GM21381 (cell line): ENCODE results near the gene SRGAP3.
A peak's percentile ranks its signal among the peaks of the same experiment; 100 is the strongest.

Experiments
- ATAC-seq: cut with Tn5 transposase; IDR thresholded peaks from one replicate; pipeline ENCODE4 v1.9.1; 2021; ENCODE audit warnings: mild to moderate bottlenecking, moderate library complexity; ENCODE audit not compliant: unreplicated experiment

SRGAP3 gene

DNA sequence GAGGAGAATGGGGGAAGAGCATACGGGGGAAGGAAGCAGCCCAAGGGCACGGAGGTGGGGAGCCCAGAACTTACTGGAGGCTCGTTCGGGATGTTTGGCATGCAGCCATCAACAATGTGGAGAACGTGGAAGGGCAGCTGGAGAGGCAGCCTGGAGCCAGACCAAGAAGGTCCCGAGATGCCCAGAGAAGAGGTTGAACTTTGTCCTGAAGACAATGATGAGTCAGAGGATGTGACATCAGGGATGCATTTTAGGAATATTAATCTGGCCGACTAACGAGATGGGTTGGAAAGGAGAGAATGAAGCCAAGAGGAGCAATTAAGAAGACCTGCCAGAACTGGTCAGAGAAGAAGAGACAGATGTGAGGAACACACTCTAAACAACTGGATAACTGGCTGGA is 98.2 kb downstream of the SRGAP3 start:
- ATAC-seq, result no peak

DNA sequence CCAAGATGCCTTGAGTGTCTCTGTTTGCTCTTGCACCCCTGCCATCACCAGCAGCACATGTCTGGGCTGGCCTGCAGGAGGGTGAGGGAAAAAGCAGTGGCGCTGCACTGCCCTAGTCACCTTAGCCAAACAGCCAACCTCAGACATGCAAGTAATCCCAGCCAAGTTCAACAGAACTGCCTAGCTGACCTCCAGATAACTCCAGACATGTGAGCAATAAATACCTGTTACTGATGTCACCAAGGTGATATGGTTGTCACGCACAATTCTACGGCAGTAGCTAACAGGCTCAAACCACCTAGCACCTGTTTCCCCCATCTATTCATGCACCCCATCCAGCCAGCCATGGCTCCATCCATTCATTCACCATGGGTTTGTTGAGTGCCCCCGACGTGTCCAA is 99.9 kb downstream of the SRGAP3 start:
- no peak for ATAC-seq

DNA sequence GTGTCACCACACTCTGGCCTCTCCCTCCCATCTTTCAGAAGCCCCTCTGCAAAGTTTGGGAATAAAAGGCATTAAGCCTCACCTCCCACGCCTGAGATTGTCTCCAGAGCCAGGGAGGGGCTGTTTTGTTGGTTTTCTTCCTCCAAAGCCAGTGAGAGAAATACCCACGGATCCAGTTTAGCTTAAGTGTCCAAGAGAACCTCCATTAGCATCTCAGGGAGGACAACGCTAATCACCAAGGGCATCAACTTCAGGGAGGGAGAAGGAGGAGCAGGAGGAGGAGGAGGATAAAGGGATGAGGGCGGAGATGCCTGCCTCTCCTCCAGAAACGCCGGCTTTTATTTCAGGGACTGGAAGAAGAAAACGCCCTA is 101.6 kb downstream of the SRGAP3 start:
- no peak for ATAC-seq

DNA sequence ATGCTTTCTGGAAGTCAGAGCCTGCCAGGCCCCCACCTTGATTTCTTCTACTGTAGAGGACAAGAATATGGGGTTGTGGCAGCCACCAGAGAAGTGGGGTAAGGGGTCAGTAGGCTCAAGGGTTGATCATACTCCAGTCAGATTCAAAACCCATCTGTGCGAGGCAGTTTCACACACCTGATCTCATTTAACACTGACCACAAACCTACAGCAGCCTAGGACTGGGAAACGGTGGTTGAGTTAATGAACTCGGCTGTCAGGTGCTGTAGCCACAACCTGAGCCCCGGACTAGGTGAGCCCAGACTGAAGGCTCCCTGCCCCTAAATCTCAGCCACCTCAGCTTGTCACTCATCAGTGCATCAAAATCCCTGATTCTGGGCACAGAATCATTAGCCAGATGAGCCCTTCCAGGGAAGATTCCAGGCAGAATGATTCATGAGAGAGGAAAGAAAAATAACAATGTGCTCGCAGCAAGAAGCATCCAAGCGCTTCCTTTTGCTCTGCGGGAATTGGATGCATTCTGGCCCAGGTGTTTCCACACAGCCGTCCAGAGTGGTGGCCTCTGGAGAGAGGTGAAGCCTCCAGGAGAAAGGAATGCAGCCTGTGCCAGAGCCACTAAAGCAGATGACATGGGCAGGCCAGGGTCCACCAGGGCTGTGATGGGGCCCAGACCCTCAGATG is 102.1 kb downstream of the SRGAP3 start:
- peak; percentile 77 for ATAC-seq

DNA sequence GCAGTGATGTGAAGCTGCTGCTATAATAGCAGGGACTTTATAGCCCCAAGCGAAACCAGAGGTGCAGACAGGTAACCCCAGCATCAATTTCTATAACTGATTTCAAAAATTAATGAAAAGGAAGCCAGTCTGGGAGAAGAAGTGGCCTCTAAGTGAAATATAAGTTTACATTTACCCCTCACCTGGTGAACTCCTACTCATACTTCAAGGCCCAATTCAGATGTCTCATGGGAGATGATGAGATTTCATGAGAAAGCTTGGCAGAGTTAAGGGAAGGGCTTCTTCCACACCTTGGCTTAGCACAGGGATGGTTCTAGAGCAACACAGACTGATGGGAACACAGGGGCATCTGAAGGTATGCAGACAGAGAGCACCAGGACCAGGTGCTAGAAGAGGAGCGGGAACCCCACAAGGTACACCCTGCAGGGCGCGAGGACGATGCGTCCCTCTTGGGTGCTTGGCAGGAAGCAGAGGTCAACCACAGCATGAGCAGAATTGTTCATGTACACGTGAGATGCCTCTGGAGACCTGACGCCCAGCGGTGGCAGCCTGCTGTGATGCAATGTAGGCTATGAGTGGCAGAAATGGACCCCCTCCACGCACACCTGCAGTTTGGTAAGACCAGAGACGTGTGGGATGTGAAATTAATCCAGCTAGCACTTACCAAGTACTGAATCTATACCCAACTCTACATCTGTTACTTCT is 102.9 kb downstream of the SRGAP3 start:
- ATAC-seq, result peak; percentile 67

DNA sequence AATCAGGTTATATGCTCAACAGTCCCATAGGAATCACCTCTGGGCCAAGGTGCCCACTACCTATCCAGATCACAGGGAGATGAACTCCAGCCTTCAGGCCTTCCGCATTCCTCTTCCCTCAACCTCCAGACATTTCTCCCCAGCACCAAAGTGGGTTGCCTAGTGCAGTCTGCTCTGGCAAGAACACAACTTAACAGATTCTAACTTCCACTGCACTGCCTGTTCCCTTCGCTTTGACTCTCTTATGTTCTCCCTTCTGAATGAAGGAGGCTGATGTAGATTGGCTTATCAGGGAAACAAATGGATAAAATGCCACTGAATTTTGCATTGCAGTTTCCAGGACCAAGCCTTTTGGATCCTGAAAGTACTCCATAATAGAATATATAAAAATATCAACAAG is 106.3 kb downstream of the SRGAP3 start:
- ATAC-seq, result no peak

DNA sequence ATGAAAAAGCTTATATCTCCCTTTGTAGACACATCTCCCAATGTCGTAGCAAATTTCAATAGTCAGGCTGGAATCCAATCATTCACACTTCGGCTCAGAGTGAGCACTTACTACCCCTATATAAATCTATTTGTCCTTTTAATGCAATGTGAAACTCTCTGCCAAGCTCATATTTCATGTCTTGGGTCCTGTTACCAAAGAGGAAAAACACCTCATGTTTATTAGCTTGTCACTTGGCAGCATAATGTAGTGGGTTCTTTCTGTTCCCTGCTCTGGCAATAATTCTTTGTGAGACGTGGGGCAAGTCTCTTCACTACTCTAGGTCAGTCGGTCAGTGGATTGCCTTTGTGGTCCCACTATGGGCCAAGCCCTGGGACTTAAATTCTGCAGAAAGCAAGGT is 107.1 kb downstream of the SRGAP3 start:
- no peak for ATAC-seq

DNA sequence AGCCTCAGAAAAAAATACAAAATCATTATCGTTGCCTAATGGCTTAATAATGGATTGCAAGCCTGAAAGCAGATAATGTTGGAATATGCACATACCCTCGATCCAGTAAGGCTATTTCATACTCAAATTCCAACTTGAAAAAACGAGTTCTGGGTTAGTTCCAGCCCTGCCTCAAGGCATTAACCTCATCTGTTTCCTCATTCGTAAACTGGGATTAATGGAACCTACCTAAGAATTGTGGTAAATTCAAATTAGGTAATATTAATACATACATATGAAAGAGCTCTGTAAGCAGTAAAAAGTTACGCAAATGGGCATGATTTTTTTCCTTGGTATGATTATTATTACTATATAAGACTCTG is 107.5 kb downstream of the SRGAP3 start:
- ATAC-seq, result no peak

DNA sequence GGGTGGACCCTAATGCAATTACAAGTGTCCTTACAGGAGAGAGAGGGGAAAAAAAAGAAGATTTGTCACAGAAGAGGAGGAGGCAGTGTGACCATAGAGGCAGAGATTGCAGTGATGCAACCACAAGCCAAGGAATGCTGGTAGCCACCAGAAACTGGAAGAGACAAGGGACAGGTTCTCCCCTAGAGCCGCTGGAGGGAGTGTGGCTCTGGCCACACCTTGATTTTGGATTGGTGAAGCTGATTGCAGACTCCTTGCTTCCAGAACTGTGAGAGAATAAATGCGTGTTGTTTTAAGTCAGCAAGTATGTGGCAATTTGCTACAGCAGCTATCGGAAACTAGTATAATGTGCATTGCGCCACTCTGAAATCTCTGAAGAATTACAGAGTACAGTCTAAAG is 110.1 kb downstream of the SRGAP3 start:
- ATAC-seq, result no peak

DNA sequence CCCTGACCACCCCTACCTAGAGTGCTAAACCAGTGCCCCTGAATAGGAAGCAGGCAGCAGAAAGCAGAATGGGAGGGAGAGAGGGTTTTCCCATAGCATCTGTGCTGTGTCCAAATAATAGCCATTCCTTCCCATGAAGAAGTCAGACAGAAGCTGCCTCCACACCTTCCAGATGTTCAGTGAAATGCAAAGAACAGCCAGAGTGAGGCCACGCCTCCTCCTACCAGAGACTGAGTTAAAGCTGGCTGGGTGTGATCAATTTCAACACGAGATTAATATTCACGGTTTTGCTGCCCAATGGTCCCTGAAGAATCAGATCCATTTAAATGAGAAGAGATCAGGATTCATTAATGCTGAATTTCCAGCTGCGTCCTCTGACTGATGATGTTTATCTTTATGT is 111.8 kb downstream of the SRGAP3 start:
- ATAC-seq, result no peak

DNA sequence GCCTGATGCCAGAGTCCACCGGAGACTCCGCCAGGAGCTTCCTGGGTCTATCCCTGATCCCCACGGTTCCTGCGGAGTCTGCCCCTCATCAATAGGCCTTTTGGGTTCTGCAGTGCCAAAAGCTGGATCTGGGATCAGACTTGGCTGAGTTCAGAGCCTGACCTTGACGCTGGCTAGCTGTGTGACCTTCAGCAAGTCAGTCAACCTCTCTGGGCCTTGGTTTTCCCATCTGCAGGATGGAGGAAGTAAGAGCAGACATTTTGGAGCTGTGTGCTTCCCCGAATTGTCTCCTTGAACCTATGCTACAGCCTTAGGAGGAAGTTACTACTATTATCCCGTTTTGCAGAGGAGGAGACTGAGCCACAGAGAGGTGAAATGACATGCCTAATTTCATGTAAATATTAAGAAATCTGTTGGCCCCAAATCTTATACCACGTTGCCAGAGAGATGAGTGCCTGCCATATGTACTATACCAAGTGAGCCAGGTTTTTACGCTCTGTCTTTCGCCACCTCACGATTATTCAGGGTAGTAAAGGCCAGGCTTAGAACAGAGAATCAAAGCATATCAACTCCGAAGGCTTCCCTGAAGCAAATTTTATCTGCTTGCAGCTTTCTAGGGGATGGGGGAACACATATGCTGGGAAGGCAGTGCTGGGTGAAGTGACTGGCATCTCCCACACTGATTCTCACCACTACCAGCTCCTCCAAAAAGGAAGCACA is 112.5 kb downstream of the SRGAP3 start:
- ATAC-seq, result no peak

DNA sequence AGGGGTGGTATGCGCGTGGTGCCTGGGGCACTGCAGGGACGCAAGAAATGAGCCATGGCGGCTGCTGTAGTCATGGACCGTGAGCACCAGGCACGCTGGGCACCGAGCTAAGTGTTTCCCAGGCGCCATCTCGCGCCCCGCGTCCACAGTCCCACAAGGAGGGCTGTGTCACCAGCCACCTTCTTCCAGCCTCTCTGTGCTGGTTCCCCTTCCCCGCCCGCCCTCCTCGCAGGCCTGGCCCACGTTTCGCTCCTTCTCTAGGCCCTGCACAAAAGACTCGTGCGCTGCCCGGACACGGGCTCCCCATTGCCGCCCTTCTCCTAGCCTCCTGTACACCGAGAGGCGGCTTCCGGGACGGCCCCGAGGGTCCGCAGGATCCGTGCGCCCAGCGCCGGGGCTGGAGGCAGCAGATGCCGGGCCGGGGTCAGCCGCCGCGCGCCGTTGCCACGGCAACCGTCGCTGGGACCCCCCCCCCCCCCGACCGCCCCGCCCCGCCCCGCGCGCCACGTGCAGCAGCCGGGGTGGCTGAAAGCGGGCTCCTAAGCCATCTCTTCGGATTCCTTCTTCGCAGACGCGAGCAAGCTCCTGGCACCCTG is 113.4 kb downstream of the SRGAP3 start:
- ATAC-seq, result no peak

DNA sequence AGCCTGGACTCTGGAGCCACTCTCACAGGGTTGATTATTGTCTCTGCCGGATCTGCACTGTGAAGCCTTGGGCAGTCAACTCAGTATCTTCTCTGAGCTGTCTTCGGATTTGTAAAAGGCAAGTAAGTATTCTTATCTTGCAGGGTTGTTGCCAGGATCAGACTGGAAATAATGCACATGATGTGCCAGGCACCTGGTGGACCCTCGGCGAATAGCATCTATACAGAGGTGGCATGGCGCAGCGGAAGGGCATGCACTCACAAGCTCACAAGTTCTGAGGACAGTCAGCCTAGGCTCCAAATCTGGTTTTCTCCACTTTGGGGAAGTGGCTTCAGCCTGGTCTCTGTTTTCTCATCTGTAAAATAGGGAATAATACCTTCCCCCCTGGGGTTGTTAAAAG is 113.9 kb downstream of the SRGAP3 start:
- ATAC-seq, result no peak

DNA sequence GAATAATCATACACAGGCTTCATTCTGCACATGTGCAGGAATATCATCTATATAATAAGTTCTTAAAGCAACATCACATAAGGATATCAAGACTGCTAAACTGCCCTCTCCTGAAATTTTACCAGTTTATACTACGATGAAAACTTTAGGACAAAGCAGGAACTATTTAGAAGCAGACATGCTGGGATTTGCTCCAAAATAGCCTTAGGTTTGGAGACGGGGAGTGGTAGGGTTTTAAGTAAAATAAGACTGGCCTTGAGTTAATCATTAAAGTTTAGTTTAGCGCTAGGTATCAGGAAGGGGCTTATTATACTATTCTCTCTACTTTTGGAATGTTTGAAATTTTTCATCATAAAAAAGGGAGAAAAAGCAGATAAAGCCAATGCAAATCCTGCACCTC is 115.8 kb downstream of the SRGAP3 start:
- no peak for ATAC-seq

DNA sequence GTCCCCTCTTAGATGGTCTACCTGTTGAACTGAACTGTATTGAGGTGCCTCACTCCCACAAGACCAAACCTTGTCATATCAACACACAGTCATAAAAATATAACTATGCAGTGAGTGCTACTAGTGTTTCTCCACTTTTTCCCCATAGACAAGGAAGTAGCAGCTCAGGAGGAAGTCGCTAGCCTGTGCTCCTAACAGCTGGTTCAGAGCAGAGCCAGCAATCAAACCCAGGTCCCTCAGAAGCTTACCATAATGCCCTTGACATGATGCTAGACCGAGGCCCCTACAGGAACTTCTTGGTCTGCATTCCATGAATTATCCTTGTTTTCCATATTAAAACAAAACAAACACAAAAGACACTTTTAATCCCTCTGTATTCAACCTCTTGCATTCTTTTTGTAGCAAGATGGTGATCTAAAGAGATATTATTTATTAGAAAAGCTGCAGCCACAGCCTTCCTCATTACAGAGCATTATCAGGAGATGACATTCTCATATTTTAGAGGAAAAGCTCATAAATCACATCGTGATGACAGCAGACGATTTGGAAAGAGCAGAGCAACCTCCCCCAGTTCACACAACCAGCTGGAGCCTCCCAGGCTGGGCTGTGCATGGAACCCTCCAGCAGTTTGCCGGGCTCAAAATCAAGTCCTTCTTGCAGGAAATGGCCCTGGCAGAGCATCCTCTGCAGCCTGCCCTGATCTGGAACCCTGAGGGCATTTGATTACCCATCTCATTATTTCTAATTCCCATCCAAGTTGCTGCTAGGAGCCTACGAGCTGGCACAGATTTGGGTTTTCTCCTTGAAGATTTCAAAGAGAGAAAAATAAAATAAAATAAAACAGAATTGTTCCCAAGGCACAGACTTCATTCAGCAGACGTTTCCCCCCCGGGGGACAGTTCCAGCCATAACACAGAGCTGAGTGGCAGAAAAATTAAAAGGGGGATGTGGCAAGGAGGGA is 118.8 kb downstream of the SRGAP3 start:
- no peak for ATAC-seq

DNA sequence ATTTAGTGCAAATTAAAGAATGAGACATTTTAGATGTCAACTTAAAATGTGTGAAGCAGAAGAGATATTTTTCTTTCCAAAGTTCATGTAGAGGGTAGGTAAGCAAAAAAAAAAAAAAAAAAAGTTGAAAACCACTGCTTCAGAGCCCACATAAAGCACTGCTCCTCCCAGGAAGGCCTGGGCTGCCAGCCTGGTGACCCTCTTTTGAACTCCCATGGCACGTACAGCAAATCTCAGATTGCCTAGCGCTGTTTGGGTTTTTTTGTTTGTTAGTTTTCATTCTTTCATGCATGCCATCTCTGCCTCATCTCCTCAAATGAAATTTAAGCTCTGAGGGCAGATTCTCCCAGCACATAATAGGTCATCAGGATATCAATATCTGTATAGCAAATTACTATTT is 120.1 kb downstream of the SRGAP3 start:
- no peak for ATAC-seq

DNA sequence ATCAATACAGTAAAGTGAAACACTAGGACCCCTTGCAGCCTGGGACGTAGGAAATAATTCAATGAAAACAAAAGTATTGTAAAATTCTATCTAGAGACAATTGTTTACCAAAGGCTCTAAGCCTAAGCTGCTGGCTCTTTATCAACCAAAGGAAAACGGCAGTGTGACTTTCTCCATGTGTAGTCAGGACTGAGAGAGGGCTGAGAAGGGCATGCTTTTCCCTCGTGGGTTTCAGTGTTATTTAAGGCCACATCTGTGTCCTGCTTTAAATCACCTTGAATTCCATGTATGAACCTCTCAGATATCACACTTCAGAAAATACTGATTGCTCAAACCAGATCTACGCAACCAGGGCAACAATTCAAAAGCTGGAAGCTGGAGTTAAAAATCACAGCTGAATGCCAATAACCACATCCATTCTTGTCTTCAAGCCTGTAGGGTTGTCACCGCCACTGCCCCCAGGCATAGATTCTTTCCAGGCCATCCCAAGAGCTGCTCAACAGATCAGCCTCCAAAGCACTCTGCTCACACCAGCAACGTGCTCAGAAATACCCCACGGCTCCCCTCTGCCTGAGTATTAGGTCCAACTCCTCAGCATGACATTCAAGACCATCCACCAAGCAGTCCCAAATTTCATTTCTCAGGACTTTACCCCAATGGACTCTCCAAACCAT is 124.0 kb downstream of the SRGAP3 start:
- no peak for ATAC-seq

DNA sequence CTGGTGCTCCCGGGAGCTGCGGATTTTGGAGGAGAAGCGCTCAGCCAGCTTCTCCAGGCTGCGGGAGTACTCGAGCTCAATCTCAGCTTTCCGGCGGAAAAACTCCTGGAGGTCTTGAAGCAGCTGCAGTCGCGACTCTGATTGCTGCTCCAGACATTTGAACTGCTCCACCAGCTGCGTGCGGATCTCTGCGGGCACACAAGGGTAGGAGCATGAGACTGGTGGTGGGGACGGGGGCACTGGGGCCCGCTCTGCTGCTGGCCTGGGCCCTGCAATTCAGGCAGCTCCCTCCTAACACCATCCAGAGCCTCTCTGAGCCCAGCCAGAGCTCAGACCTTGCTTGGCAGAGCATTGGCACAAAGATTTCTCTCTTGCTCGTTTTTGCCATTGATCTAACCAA is 124.7 kb downstream of the SRGAP3 start:
- no peak for ATAC-seq

DNA sequence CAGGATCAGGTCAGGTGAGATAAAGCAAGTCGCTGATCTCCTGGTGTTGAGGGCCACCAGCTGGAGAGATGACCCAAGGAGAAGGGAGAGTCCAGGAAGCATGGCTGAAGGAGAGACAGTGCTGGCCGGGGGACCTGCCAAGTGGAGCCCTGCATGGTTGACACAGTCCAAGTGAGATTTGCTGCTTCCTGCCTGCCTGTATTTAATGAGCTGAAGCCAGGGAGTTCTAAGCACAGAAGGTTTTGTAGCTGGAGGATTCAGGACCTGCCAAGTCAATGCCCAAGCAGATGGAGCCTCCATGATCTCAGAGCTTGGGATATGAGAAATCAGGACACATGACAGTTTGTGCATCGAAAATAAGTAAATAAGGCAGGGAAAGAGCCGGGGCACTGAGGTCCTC is 125.6 kb downstream of the SRGAP3 start:
- no peak for ATAC-seq

DNA sequence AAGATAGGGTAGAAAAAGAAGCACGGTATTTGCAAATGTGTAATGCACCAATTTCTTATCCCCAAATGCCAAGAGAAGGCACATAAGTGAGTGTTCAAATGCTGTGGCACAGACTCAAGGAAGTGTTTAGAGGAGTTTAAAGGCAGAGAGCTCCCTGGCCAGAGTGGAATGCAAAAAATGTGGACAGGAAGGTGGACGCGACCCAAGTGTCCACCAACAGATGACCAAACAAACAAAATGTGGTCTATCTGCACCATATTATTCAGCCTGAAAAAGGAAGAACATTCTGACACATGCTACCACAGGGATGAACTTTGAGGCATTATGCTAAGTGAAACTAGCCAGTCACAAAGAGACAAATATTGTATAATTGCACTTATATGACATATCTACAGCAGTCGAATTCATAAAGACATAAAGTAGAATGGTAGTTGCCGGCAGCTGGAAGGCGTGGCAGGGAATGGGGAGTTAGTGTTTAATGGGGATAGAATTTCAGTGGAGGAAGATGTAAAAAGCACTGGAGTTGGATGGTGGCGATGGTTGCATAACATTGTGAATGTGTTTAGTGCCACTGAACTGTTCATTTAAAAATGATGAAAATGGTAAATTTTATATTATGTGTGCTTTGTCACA is 126.6 kb downstream of the SRGAP3 start:
- ATAC-seq, result no peak
